Left kidney (tissue), 2 donors: ENCODE data around the gene SMNDC1. TPM values are rescaled to one million over a fixed set of nuclear protein-coding genes. Genes with fewer than 3 reads are reported as not detected.
"Not testable (repeated sequence)": the region's sequence is repeated elsewhere in the genome, so short reads cannot be mapped to it uniquely, and the experiment has no call there.

Experiments
- DNase-seq: peaks from one replicate; pipeline ENCODE4 v3.0.0-alpha.2; 2013
- polyA plus RNA-seq: library from polyadenylated mRNA; unstranded; fragments of 120-200 nt; gene quantifications from one replicate; pipeline ENCODE4 v1.2.1, GENCODE V29; 2013; ENCODE audit not compliant: insufficient read length

SMNDC1 gene
- polyA plus RNA-seq, 1 donor = 56.1 TPM

DNA sequence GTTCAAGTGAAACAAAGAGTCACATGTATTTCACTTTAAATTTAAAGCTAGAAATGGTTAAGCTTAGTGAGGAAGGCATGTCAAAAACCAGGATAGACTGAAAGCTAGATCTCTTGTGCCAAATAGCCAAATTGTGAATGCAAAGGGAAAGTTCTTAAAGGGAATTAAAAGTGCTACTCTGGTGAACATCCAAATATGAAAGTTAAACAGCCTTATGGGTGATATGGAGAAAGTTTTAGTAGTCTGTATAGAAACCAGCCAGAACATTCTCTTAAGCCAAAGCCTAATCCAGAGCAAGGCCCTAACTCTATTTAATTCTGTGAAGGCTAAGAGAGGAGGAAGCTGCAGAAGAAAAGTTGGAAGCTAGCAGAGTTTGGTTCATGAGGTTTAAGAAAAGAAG, 50.3 kb downstream of the SMNDC1 start:
- DNase-seq = no peak

DNA sequence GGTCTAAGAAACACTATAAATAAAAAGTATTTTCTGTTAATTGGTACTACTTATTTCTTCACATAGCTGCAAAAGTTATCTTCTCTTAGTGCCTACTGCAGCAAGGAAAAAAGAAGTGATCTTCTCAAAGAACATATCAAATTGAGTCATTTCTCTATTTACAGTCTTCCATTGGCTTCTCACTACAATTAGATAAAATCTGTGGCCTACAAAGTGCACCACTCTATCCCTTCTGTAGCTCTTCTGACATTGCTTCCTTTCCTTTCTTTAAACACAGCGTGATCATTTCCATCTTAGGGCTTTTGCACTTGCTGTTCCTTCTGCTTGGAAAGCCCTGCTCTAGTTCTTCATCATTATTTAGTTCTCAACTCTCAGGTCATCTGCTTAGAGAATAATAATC, 52.6 kb downstream of the SMNDC1 start:
- DNase-seq = no peak

DNA sequence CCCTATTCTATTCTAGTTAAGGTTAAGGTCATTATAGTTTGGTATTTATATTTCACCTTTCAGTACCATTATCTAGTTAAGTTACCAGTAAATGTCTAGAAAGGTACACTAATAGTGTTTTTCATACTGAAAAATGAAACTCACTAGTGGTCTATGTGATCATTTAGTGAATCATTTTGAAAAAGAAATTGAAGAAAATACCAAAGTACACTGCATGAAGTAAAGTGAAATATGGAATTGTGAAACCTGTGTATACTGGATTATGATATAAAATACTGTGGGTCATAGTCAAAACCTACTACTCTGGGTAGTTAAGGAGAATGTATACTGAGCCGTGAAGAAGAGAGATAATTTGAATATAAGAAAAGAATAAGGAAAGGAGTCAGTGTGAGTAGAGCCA, 53.3 kb downstream of the SMNDC1 start:
- DNase-seq = not testable (repeated sequence)

DNA sequence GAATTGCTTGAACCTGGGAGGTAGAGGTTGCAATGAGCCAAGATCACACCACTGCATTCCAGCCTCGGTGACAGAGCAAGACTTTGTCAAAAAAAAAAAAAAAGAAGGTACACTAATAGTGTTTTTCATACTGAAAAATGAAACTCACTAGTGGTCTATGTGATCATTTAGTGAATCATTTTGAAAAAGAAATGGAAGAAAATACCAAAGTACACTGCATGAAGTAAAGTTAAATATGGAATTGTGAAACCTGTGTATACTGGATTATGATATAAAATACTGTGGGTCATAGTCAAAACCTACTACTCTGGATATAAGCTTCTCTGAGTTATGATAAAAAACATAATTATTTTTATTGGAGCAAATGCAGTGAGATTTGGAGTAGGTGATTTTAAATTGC, 55.2 kb downstream of the SMNDC1 start:
- DNase-seq = not testable (repeated sequence)

DNA sequence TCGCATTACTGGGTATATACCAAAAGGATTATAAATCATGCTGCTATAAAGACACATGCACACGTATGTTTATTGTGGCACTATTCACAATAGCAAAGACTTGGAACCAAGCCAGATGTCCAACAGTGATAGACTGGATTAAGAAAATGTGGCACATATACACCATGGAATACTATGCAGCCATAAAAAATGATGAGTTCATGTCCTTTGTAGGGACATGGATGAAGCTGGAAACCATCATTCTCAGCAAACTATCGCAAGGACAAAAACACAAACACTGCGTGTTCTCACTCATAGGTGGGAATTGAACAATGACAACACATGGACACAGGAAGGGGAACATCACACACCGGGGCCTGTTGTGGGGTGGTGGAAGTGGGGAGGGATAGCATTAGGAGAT, 56.9 kb downstream of the SMNDC1 start:
- DNase-seq = not testable (repeated sequence)

DNA sequence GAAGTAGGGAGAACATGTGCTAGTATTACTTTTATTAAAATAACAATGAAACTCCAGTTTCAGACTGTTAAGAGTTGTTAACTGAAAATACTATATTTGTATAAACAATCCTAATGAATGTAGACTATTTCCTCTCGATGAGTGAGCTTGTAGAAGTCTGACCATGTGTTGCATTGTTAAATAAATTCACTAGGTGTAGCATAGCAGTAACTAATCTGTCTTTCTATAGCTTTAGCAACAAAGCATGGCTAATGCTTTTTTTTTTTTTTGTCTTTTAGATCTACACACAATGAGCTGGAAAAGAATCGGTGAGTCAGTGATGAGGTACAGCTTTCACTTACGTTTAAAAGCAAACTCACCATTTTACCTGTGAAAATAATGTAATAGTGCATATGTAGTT, 60.2 kb downstream of the SMNDC1 start:
- DNase-seq = no peak

DNA sequence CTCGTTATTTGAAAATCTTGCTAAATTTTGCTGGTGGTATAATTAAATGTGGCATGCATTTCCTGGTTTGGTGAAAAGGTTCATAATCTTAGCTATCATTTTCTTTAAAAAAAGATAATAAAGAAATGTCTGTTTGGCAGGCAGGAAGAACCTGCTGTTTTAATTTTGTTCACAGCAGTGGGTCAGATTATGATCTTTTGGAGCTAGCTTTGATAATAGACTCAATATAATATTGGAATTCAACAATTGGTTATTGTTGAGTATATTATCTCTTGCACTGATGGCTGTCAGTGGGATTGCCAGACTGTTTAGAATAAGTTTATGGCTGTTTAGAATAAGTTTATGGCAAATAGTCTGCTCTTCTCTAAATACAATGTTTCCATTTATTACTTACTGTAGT, 62.2 kb downstream of the SMNDC1 start:
- no peak for DNase-seq

DNA sequence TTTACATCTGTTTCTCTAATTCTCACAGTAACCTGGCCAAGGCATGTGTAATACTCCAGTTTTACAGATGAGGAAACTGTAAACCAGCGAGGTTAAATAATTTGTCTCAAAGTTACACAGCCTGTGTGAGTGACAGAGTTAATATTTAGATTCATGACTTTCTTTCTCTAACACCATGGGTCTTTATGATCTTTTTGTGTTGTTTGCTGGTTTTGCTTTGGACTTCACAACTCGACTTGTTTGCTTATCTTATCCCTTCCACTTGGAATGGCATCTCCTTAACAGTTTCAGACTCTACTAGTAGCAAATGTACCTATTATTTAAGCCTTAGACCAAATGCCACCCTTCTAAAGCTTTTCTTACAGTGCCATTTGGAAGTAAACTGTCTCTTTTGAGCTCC, 62.9 kb downstream of the SMNDC1 start:
- DNase-seq = no peak

DNA sequence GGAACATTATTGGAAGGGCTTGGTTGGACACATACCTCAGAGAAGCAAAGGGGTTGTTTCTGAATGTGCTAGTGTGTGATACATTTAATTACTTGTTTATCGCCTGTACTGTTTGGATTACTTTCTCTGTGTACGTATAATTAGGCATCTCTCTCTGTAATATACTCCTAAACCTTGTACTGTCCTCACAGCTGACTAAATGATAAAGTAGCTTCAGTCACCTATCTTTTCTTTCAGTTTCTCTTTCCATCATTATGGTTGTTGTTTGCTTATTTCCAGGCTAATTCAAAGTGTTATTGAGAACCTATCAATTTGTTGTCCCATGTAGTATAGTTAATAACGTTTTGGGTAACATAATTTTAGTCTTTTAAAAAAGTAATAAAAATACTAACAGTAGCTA, 63.3 kb downstream of the SMNDC1 start:
- no peak for DNase-seq

Other genes with a start within 250 kb of the SMNDC1 start
- 45.1 TPM for gene MXI1, start 97.3 kb downstream of the SMNDC1 start, polyA plus RNA-seq
- 9.2 TPM for gene DUSP5, start 193.0 kb upstream of the SMNDC1 start, polyA plus RNA-seq